NCI-H1105 treated with DMSO at 0.1 percent for 48 hours (cell line): ENCODE measurements around the gene TSPYL1.
"Not testable (repeated sequence)": the region's sequence is repeated elsewhere in the genome, so short reads cannot be mapped to it uniquely, and the experiment has no call there.

Source experiments
- DNase-seq: peaks from one replicate; lab custom pipeline; 2025; lab: John Stamatoyannopoulos, UW

Gene TSPYL1

DNA sequence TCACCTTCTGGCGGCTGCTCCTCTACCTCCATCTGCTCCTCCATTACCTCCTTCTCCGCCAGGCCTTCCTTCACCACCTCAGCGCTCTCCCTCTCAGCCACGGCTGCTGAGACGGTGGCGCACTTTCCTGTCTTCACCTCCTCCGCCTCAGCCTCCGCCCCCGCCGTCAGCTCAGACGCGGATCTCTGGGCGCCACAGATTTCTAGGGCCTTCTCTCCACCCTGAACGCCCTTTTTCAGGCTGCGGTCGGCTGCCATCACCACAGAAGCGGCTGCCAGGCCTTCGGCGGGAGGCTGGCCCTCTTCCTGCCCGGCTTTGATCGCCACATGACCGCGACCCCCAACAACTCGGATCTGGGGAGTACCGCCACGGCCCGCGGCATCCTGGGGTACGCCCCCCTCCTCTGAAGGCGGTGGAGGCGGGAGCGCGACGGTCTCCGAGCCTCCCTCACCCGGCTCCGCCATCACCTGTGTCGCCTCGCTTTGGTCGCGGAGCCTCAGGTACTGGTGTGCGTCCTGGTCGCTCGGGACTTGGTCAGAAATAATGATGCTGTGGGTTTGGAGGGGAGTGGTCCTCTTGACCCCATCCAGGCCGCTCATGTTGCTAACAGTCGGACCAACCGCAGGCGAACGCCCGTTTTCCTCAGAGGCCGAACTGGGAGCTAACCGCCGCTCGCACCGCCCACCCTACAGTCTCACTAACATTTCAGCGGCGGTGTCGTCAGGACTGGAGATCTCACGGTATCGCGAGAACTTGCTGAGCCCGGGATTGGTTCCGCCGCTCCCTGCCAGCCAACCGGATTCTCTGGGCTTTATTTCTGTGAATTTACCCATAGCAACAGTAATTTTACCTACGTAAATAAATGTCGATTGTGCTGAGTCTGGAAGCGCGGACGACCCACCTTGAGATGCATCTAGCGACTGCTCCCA, at the start of gene TSPYL1:
TSPYL1 (minus strand) TSS at position 699 of the 929 bp plus-strand sequence; CDS start at position 599, 100 bp downstream.
- peak; percentile 98 for DNase-seq

DNA sequence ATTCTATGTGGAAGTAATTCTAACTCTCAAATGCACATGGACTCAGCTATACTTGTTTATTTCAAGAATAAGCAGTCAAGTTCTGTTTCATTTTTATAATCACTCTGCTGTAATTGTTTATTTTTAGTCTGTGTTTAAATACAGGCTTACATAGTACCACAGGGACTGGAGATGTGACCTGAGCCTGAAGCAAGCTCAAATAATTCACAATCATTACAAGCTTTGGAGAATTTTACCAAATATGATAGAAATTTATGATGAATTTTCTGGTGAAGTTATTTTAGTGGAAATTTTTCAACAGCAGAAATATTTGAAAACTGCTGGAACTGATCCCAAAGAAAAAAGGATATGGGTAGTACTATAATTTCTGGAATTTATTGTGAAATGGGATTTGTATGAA, 49.4 kb upstream of the TSPYL1 start:
- DNase-seq: no peak

DNA sequence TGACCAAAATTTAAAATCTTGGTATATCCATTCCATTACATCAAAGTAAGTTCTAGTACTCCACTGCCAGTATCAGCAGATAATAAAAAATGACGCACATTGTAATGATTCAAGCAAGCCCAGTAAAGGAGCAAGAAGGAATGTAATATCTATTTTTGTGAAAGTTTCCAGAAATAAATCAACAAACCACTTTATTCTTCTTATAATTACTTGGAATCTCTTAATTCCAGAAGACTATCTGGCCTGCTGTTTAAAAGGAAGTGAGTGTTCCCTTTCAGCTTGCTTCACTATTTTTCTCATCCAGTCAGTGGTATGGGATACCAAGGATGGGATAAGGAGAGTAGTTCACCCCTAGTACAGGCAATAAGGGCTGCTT, 48.8 kb upstream of the TSPYL1 start:
- no peak for DNase-seq

DNA sequence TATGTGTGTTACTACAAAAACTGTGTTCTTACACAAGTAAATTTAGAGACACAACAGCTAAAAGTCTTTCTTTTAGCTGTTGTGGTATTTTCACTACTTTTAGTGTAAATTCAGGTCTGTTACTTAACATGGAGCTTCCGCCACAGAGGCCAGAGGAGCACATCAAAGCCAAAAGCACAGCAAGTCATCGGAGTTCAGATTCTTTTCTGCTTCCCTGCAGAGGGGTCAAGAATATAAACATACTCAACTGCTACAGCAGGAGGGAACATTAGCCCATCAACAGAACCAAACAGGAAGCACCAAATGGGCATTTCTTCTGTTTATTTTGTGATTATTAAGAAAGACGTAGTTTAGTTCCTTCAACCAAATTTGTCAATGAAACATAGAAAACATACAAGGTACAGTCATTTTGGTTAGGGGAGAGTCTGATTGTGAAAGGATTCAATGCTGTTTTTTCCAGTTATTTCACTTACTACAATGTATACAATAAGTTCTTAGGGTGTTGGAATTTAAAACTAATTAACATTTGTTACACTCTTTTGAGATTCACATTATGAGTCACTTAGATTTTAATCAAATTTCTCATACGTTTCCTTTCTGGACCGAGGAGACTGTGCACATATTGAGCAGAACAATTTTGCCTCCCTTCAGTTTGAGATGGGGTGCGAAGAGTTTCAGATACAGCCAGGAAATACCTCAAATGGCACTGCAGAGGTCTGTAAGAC, 48.2 kb upstream of the TSPYL1 start:
- DNase-seq: no peak

DNA sequence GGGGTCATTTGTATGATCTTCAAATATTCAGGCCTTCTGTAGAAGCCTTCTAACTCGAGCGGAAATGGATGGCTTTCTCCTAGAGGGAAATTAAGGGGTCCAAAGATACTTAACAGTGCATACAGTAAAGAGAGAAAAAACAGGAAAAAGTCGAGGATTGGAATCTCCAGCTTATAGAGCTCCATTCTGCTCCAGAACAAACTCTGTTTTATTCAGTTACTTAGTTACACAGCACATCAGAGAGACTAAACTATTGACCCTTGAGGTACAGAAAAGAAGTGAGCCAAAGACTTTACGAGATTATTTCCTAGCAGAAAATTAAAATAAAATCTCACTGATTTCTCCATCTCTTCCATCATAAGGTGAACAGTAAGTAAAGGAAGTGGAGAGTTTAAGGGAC, 47.3 kb upstream of the TSPYL1 start:
- no peak for DNase-seq

DNA sequence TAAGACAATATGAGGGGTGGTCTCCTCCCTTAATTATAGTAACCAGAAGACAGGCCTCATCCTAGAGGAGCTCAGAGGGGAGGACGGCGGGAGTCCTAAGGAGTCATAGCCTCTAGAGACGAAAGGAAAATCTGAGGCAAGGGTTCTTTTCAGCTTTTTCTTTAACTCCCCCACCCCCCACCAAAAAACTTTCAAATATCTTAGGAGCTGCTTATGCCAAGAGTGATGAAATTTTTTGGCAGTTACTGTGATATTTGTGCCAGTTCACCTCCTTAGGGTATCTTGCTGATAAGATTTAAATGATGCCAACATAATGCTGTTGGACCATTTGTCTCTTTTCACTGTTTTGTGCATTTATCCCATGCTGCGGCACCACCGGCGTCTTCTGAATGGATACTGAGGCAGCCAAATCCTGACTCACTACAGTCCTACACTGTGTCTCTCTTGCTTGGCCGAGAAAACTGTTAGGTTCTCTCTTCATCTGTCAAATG, 46.5 kb upstream of the TSPYL1 start:
- no peak for DNase-seq

DNA sequence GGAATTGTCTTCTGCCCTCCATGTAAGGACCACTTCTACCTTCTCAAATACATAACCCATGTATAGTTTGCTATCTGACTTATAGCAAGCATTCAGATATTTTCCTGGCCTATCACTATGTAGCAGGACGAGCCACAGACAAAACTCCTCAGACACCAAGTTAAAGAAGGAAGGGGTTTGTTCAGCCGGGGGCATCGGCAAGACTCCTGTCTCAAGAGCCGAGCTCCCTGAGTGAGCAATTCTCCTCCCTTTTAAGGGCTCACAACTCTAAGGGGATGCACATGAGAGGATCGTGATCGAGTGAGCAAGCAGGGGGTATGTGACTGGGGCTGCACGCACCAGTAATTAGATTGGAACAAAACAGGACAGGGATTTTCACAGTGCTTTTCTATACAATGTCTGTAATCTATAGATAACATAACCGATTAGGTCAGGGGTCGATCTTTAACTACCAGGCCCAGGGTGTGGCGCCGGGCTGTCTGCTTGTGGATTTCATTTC, 46.0 kb upstream of the TSPYL1 start:
- not testable (repeated sequence) for DNase-seq

DNA sequence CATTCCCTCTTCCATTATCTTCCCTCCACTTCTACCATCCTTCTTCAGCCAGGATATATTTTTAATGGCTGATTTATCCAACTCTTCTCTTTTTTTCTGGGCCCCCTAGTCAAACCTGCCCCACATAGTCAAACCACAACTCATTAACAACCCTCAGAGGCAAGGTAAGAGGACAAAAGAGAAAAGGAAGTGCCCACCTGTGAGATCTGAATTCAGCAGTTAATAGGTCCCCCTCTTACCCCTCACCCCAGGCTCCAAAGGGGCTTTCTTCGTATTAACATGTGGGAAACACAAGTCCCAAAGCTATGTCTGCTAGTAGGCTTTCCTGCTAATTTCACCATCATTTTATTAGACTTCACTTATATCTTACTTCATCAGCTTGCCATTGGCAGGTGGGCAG, 44.1 kb upstream of the TSPYL1 start:
- no peak for DNase-seq

DNA sequence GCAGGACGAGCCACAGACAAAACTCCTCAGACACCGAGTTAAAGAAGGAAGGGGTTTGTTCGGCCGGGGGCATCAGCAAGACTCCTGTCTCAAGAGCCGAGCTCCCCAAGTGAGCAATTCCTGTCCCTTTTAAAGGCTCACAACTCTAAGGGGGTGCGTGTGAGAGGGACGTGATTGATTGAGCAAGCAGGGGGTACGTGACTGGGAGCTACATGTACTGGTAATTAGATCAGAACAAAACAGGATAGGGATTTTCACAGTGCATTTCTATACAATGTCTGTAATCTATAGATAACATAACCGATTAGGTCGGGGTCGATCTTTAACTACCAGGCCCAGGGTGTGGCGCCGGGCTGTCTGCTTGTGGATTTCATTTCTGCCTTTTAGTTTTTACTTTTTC, 42.2 kb upstream of the TSPYL1 start:
- not testable (repeated sequence) for DNase-seq

DNA sequence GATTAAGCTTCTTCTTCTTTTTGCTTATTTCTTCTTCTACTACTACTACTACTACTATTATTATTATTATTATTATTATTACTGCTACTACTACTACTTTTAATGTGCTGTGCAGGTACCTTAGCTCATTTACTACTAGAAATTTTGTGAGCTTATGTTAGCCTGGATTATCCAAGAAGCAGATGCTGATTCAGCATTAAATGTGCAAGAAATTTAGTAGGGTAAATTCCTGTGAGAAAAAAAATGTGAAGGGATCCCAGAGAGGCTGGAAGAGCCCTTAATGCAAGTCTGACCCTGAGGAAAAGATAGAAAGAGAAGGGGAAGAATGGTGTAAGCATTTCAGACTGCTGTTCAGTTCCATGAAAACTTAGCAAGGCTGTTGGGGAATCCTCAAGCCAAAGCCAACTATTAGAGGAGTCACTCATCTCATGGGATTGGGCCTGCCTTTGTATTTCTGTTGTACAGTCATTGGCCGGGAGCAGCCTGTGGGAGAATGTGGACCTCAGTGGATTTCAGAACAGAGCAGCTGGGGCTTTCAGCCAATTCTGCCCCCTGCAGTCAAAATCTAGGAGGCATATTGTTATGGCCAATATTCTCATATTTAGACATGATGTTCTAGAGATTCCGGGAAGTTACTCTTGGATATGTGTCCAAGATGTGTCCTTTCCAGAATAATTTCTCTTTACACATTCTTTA, 37.2 kb upstream of the TSPYL1 start:
- no peak for DNase-seq

DNA sequence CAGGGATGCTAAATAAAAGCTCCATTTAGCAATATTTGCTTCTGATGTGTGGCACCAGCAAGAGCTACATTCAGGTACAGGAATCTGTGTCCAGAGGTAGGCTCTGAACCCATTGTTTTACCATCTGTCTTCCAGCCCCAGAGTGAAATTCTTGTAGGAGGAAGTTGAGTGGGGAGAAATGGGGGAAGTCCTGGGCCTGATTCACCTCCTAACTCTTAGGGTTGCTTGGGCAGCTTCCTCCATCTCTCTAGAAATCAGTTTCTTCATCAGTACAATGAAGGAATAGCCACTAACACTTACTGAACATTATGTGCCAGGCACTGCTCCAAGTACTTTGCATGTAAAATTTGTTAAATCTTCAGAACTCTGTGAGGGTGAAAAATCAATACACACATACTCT, 35.1 kb upstream of the TSPYL1 start:
- DNase-seq: no peak

DNA sequence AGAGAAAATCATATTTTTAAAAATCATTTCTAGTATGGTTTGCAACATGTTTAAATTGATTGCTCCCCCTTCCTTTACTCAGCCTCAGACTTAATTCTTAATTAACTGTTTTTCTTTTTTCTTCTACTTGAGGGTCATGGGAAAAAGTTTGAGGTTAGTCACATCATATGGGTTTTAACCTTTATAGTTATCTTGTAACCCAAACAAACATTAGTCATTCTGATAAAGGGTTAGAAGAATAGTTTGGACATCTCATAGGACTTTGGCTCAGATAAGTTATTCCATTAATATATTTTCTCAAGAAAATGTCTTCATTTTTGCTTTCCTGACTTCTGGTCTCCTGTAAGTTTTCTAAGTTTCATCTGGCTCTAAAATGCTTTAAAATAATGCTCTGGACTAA, 34.5 kb upstream of the TSPYL1 start:
- no peak for DNase-seq

DNA sequence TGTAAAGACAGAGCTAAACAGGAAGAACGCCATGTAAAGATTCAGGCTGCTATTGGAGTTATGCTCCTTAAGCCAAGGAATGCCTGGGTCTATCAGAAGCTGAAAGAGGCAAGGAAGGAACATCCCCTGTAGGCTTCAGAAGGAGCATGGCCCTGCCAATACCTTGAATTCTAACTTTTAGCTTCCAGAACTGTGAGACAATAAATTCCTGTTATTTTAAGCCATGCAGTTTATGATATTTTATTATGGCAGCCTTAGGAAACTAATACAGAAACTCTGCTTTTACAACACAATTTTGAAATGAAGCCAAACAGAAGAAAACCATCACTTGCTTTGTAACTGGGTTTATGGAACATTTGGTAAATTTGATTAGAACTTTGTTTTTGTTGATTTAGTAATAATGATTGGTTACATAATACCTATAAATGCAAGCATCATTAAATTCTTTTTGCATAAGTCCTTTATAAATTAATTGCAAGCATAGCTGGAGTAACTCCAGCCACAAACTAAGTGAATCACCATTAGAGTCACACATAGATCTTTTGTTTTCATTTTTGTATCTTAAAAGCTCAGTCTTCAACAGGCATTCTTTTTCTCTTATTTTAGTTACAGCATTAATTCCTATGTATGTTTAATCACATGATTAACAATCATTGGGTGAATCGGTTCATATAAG, 33.5 kb upstream of the TSPYL1 start:
- DNase-seq: no peak

DNA sequence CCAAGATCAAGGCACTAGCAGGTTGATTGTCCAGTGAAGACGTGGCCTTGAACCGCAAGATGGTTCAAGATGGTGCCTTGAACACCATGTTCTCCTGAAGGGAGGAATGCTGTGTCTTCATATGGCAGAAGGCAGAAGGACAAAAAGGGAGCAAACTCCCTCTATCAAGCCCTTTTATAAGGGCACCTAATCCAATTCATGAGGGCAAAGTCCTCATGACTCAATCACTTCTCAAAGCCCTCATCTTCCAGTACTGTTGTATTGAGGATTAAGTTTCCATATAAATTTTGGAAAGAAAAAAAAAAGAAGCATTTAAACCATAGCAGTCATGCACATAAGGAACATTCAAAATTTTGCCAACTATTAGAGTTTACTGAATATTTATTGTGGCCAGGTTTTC, 29.9 kb upstream of the TSPYL1 start:
- DNase-seq: no peak

DNA sequence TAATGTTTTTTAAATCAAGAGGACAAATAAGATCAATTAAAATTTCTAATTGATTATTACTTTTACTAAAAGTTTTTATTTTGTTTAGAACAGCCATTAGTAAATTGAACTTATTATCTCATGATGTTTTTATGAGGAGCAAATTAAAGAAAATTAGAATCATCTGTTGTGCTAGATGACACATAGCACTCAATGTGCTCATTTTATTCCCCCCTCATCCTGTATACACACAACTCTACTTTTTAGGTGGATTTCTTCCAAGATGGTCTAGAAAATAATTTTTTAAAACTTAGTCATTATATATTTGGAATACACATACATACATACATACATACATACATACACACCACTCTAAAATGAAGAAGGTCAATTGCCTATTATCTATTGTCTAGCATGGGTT, 29.3 kb upstream of the TSPYL1 start:
- no peak for DNase-seq

DNA sequence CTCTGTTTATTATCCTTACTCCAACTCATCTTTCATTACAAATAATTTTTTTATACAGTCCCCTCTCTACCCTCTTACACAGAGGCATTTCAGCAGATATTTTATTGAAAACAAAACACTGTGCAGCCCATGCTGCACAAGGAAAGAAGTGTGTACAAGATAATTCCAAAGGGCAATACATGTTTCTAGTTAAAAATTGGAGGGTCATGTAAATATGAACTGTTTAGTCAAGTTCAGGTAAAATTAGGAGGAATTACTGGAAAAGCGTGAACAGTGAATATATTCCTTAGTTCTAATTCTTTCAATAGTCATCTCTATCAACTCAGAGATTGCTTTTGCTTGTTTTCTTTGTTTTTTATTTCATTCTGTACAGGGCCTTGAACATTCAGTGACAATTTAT, 27.9 kb upstream of the TSPYL1 start:
- DNase-seq: no peak

DNA sequence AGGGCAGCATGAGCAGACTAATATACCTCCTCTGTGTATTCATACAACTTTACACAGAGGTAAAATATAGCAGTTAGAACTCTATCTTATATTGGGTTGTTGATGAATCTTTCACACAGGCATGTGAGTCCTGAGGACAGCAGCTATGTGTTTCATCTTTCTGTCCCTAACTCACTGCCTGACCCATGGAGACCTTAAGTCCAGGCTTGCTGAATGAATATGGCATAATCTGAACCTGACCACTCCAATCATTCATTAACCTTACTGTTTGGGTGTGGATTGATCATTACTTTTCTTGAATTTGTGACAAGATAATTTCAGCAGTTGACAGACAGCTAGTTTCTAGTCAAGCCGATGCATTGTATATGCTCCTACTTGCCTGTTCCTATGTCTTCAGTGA, 27.3 kb upstream of the TSPYL1 start:
- no peak for DNase-seq

DNA sequence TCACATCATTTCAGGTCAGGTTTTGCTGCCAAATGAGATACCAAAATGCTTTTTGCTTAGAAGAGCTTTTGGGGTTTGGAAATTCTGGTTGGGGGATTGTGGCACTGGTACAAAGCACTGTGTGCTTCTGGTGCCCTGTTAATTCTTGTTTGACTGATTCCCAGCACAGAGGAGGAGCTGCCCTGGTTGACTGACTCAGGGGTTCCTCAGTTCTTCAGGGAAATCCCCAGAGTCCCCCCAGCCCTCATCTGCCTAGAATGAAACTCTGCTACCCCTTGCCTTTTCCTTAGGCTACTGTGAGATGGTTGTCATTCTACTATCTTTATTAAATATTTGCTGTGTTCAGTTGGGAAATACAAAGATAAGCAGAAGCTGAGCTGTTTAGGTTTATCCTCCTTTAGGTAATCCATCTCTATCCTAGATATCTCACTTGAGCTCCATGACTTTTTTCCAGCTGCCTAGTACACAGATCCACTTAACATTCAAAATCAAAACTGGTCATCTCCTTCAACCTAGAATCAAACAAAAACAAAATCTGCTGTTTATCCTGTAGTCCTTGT, 24.9 kb upstream of the TSPYL1 start:
- no peak for DNase-seq

DNA sequence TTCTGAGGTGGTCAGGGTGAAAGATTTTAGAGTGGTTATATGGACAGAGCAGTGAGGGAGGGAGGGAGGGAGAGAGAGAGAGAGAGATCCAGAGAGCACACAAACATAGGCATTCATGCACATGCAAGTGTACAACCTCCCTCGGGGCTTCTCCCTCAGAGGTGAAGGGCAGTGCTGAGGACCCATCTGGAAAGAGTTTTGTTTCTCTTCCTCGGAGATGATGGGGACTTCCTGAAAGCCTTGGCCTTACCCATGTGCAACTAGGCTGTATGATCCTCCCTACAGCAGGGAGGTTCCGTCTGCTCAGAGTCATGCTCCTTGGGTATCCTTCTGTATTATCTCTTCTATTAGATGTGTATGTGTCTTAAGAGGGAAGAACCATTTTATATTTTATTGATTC, 21.4 kb upstream of the TSPYL1 start:
- DNase-seq: no peak

DNA sequence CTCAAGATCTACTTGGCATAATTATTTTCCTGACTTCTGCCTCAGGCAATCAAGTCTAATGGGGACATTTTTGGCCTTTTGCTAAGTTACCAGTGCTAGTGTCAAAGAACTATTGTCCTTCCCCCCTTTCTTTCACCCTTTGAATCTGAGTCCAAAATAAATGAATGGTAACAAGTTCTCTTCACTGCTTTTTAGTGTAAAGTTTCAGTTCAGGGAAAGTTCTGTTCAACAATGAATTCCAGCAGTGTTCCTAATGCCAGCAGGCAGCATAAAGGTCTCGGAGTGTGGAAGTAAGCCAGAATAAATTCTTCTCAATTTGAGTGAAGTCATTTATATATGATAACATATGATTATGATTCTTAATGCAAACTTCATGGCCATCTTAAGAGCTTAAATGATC, 20.8 kb upstream of the TSPYL1 start:
- DNase-seq: no peak

DNA sequence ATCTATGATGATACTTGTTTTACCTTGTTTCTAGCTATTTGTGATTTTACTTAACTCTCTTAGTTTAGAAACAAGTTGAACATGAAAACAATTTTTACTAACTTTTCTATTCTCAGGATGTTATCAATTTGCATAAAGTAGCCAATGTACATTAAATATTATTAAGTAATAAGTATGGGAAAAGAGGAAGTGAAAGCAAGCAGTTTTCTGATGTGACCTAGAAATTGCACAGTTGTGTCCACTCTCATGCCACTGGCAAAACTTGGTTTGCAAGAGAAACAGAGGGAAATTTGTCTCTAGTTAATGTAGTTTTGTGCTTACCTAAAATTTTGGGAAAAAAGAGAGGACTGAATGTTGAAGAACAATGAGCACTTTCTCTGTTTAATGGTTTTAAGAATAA, 19.2 kb upstream of the TSPYL1 start:
- no peak for DNase-seq

DNA sequence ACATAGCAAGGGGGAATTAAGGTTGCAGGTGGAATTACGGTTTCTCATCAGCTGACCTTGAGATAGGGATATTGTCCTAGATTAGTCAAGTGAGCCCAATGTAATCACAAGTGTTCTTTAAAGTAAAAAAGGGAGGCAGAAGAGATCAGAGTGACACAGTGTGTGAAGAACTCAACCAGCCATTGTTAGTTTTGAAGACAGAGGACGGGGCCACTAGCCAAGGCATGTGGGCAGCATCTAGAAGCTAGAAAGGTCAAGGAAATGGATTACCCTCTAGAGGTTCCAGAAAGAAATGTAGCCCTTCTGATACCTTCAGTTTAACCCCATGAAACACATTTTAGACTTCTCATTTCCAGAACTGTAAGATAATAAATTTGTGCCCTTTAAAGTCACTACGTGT, 18.5 kb upstream of the TSPYL1 start:
- DNase-seq: no peak
